GM18861 (cell line): Measurements from ENCODE around the gene C14orf39.

ENCODE experiments used
- ATAC-seq: cut with Tn5 transposase; IDR thresholded peaks from one replicate; pipeline ENCODE4 v1.9.1; 2021; ENCODE audit not compliant: unreplicated experiment

Gene C14orf39, protein sequence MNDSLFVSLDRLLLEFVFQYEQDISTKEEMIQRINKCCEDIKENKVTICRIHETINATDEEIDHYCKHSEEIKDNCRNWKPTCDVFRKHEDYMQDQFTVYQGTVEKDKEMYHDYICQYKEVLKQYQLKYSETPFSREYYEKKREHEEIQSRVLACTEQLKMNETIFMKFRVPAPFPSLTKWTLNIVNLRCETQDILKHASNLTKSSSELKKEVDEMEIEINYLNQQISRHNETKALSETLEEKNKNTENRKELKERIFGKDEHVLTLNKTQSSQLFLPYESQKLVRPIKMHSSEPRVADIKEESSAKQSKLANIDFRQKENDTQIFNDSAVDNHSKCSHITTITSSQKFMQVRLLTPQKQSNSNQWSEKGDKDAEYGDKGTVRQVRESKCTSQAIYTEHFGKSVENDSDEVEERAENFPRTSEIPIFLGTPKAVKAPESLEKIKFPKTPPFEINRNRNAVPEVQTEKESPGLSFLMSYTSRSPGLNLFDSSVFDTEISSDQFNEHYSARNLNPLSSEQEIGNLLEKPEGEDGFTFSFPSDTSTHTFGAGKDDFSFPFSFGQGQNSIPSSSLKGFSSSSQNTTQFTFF

DNA sequence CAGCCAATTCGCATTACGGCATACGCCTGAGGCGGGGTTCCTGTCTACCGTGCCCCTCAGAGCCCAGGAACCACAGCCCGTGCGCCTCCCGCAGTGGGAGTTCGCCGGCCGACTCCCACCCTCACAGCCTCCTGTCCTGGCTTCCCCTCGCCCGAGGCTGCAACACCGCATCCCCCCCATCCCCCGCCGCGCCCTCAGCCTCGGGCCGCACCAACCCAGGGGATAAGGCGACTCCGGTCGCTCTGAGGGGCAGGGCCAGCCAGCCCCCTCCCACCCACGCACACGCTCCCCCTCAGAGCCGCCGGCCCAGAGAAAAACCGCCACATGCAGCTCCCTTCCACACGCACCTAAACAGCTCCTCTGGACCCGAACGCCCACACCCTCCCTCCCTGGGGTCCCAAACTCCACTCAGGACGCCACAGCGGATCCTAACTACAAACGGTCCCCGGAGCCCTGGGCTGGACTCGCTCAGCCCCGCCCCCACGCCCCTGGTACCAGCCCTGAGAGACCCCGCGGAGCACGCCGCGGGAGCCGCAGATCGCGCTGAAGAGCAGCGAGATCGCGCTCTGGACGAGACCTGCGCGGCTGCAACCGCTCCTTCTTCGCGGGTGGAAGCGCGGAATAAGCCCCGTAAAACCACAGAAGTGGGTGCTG is at the start of gene C14orf39:
Gene C14orf39, minus strand, starts transcription at position 466 of the 654 bp plus-strand sequence. CDS start 985 bp downstream, outside the sequence.
- ATAC-seq = no peak

DNA sequence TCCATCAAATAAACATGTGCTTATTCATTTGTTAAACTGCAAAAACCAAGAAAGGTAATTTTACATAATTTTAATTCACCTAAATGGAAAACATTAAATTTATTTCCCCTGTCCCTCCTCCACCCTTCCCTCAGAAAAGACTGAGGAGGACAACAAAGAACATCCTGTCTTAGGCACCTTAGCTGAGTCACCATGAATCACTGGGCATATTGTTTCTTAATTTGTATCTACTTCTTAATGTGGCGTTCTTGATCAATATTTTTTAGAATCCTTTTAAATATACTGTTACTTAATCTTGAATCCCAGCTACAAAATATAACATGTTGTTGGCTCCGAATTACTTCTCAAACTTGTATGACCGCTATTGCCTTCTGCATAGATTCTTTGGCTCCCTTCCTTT is 46.6 kb upstream of the C14orf39 start:
- no peak for ATAC-seq

DNA sequence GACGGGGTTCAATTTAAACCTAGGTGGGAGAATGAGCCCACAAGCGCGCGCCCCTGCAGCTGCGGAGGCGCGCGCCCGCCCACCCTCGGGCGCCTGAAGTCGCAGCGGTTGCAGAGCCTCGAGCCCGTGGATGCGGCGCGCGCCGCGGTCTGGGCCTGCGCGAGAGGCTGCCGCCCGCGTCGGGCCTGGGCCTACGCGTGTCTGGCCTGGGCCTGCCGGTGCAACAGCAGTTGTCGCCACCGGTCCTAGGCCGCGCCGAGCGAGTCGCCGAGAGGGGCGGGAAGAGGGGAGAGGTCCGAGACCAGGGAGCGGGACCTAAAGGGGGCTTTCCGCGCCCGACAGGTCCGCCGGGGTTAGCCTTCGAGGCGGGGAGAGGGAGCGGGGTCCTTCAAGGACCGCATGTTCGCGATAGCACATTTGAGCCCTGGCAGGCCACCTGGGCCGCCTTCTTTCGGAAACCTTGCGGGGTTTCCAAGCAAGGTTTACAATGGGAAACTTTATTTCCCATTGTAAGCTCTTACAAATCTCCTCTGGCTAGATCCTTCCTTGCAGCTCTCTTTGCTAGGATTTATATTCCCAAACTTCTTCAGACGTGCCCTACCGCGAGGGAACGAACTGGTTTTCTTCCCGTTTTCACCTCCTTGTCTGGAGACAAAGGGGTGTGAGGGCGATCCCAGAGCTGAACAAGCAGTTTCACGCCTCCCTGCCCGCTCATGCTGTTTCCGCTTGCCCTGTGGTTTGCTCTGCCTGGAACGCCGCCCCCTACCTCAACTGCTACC is 29.8 kb upstream of the C14orf39 start:
- no peak for ATAC-seq

DNA sequence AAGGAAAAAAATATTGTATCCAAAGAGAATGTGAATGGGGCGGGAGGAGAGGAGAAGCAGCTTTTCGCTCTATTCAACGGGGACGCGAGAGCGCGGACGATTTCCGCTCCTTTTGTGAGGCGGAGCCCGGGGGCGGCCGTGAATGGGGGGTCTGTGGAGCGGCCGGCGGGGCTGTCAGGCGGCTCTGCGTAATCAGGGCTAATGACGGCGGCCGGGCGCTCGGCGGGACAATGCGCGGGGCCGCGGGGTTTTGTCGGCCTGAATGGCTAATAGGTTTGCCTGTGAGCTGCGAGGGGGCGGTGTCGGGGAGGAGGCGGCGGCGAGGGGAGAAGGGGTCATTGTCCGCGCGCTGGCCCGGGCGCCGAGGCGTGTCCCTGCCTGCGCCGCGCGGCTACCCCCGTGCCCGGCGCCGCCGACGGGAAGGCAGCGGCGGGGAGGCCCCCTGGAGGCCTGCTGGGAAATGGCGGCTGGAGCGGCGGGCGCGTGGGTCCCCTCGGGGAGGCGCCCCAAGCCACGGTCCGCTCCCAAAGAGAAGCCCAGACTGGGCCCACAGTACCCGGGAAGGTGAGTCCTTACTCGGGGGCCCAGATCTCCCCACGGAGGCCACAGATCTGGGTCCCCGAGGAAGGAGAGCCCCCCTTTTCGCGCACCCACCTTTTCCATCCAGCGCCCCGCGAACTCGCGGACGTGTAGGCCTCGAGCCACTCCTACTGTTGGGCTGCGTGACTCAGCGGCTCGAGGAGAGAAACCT is 29.1 kb upstream of the C14orf39 start:
- no peak for ATAC-seq

DNA sequence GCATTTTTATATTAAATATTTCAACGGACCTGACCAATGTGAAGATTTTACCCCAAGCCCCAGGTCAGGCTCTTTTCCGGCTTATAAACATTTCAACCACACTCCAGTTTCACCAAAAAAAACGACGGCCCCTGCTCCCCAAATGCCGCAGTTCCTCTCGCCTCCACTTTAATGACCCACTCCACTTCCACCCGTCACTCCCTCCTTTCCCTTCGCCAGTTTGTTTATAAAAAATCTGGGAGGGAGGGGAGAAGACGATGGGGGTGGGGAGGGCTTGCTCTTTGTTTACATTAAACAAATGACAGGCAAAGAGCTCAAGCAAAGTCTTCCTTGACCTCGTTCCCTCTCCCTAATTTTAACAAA is 28.5 kb upstream of the C14orf39 start:
- ATAC-seq = no peak

DNA sequence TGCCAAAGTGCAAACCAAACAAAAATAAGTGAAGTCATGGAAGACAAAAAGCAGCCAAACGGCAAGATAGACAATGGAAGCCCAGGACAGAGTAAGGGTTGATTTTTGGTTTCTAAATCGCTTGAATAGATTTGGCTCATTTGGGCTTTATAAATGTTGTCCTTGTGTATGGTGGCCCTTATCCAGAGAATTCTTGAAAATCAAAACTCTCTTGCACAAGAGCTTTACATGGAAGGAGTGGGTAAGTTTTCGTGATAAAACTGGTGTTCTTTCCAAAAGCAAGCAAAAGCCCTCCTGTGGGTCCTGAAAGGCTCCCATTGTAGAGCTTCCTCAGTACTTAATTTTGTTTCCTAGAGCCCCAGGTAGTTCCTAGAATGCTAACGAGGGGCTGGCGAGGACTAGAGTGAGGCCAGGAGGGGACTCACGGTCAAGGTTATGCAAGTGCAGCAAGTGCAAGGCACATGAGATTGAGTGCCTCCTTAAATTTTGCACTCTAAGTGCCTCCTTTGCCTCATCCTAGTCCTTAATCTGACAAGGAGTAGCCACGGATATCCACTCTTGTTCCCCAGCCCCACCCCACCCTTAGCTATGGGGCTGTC is 27.2 kb upstream of the C14orf39 start:
- no peak for ATAC-seq

DNA sequence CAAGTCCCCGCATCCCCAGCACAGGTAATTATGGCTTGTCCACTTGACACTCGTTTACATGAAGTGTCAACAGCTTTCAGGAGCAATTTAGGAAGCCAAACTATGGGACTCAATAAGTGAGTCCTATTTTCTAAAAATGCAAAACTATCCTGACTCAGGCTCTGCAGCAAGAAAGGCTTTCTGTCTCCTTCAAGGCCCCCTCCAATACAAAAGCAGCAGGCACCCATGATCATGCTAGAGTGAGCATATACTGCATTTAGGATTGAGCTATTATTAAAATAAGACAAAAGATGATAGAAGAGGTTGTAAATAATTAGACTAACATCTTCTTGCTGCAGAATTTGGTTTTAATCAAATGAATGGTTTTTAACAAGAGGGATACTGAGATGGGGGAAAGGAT is 26.3 kb upstream of the C14orf39 start:
- no peak for ATAC-seq

DNA sequence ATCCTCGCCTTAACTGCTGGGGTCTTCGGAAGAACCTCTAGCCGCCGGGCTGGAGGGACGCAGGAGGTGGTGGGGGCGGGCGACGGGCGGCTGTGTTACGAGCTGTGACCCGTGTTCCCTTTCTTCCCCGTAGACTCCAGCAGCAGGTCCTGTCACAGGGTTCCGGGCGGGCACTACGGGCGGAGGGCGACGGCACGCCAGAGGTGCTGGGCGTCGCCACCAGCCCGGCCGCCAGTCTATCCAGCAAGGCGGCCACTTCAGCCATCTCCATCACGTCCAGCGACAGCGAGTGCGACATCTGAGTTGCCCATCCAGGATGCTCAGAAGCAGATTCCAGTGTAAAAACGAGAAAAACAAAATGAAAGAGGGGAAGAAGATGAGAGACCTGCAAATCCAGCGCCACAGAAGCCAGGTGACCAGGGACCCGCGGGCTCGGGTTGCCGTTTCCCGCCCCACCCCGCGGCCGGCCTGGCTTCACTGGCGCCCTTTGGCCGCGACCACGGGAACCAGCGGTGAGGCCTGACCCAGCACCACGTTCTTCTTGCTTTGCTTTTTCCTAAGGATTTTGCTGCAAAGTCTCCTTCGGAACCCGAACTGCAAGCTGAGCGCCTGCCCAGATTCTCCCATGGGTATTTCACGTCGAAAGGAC is 25.2 kb upstream of the C14orf39 start:
- ATAC-seq = no peak

DNA sequence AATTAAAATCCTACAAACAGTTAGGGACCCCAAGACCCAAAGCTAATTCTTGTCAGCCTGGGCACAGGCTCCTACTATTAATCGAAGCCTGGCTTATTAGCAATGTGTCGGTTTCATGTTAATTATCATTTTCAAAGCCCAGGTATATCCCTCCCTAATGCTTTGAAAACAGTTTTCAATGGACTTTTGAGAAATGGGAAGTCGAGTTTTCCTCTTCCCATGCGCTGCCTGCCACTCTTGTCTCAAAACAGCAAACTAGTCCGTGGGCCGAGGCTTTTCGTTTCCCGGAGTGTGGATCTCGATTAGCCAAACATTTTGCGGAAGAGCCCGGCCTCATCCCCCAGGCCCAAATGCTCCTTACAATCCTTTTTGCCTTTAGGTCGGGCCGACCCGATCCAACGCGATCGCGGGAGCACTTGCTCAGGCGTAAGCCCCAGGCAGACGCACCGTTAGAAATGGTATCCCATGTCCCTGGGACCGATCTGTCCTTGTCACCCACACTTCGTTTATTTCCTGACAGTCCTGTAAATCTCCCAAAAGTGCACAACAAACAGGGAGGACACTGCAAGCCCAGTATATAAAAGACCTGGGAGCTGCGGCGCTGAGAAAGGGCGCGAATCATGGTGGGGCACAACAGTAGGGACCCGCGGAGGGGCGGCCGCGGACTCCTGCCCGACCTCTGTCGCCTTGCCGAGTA is 24.5 kb upstream of the C14orf39 start:
- ATAC-seq = no peak

DNA sequence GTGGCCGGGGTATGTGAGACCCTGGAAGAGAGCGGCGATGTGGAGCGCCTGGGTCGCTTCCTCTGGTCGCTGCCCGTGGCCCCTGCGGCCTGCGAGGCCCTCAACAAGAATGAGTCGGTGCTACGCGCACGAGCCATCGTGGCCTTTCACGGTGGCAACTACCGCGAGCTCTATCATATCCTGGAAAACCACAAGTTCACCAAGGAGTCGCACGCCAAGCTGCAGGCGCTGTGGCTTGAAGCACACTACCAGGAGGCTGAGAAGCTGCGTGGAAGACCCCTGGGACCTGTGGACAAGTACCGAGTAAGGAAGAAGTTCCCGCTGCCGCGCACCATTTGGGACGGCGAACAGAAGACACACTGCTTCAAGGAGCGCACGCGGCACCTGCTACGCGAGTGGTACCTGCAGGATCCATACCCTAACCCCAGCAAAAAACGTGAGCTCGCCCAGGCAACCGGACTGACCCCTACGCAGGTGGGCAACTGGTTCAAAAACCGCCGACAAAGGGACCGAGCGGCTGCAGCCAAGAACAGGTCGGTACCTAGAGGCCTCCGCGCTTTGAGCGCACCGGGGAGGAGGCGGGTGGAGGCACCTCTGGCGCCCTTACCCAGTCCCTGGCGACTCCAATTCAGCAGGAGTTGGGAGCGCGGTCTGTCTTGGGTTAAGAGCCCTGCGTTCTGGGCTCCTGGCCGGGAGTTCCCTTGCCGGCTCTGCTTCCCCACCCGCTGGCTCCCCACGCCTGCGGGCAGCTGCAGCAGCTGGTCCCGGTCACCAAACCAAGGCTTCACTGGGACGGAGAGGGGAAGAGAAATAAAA is 23.8 kb upstream of the C14orf39 start:
- no peak for ATAC-seq

DNA sequence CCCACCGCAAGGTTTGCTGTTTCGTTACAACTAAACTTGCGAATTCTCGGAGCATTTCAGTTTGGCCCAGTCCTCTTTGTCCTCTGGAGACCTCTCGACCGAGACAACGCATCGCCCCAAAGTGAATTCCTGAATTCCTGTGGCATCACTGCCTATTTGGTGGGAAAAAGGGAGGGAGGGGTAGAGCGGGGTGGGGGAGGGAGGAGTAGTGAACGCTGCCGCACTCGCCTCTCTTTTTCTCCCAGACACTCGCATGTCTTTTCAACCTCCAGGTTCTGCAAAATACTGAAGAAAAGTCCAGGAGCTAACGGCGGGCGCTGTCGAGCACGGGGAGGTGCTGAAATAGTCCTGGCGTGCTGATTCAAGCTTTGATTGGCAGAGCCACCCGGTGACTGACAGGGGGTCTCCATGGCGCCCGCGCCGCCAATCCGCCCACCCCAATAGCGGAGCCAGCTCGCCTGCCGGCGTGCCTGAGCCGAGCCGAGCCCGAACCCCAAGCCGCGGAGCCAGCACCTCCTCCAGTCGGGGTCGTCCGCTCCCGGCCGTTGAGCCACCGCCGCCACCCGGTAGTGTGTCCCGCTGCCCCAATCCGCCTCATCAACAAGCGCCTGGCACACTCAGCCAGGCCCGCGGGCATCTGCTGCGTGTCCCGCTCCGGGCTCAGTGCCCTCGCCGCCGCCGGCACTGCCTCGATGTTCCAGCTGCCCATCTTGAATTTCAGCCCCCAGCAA is 23.0 kb upstream of the C14orf39 start, which contains the start of gene SIX6:
Gene SIX6, plus strand, starts transcription at position 440 of the 731 bp plus-strand sequence. Its CDS starts 253 bp downstream, at position 693.
- ATAC-seq = no peak

DNA sequence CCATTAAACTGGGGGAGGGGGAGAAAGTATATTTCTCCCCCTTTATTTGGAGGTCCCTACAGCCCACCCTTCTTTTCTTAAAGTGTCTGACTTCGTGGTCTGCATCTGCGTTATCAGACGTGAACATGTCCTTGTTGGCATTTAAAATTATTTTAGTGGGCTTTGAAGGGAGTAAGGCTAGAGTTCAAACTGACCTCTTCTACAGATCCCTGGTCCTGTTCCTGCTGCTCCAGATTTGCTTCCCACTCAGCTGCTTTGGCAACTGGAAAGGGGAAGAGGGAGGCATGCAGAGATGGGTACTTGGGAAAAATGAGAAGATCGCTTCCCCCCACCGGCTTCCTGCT is 22.5 kb upstream of the C14orf39 start:
- no peak for ATAC-seq

DNA sequence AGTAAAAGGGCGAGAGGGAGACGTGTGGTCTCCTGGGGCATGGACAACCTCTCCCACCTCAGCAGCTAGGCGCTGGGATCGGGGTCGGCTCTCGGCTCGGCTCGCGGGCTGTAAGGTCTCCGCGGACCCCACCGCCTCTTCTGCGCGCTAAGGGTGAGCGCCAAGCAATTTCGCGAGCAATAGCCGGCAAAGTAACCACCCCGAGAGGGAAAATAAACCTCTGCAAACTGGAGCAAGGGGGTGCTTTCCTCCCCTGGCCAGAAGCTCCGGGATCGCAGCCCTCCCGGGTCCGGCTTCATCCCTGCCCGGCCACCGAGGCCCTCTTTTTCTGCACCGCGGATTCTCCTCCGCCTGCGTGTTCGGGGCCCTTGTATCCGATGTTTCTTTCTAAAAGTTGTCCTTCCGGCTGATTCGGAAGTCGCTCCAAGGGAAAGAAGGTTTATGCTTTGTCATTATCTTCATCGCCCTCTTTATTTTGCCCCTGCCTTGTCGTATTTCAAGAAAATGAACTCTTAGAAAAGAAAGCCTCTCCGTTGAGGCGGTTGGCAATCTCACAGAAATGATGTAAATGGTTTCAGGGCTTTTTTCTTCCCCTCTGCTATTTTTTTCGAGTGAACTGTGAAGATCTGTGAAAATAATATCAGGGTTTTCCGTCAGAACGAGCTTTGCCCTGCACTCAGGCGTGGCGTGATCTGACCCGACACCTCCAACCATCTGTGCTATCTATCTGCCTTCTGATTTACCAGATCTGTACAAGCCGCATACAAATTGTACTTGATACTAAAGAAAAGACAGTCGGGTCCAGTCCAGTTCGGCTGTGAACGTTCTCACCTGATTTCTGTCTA is 21.3 kb upstream of the C14orf39 start:
- ATAC-seq = no peak

DNA sequence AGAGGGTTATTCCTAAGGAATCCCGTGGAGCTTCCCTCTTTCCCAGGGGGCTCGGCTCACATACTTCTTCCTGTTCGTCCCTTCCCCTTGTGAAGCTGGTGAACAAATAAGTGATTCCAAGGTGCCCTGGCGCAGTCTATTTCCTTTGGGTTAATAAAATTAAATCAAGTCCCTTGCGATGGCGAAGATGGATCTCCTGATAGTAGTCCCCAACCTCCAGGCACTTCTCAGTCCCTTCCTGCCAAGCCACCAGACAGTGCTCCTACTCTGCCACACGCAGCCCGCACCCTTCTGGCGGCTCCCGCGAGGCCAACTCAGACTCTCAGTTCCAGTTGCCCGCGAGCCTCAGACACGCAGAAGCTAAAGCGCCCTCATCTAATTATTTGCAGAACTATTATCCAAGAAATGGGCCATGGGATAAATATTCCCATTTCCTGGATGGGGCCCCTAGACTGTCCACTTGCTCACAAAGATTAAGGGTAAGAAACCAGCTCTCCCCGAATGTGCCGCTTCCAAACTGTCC is 20.7 kb upstream of the C14orf39 start:
- ATAC-seq = no peak

DNA sequence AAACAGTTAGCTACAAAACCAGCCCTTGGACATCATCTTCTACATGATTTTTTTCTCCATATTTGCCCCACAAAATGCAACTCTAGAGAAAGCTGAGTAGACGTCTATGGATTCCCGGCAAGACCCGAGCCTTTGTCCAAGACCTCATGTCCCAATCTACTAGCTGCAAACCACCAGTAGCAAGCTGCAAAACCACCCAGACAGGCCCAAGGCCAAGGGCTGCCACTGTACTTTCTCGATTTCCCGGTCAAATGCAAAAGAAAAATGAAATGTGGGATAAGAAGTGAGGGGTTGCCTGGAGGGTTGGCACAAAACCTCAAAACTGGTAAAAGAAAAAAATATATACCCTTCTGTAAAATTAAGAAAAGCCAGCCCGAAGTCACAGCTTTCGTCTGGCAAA is 20.1 kb upstream of the C14orf39 start:
- ATAC-seq = no peak

DNA sequence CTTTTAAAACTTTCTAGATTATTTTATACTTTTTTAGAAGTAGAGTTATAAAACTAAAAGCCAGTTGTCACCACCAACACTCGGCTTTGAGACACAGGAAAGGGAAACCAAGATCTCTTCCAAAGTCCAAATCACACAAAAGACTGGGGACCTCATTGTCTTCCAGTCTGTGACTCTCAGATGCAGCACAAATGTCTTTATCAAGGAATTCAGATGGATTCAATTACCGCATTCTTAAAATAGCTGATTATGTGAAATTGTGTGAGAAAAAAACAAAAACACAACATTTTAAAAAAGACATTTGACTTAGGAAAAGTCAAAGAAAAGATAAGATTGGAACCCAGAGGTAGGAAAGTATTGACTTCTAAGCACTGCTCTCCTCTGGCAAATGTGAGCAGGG is 19.6 kb upstream of the C14orf39 start:
- ATAC-seq = no peak

DNA sequence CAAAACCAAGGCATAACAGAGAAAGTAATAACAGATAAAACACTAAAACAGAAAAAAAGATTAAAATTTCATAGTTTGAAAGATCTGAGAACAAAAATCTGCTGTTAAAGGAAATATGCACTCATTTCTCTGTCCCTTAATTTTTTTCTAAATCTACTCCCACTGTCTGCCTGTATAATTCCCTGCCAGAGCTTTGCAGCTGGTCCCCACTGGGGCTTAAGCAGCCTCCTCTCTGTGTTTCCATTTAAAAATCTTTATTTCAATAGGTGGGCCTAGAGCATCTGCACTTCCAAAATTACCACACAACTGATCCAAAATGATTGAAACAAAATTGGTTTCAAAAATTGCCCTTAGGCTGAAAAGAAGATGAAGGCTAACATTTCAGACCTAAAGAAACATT is 16.7 kb upstream of the C14orf39 start:
- no peak for ATAC-seq
